Inferior parietal cortex (tissue), 1 donor: ENCODE results near the gene KTN1.

ENCODE experiments used
- DNase-seq: peaks from one replicate; pipeline ENCODE4 v3.0.0-alpha.2; 2016; ENCODE audit errors: extremely low spot score

Gene KTN1

DNA sequence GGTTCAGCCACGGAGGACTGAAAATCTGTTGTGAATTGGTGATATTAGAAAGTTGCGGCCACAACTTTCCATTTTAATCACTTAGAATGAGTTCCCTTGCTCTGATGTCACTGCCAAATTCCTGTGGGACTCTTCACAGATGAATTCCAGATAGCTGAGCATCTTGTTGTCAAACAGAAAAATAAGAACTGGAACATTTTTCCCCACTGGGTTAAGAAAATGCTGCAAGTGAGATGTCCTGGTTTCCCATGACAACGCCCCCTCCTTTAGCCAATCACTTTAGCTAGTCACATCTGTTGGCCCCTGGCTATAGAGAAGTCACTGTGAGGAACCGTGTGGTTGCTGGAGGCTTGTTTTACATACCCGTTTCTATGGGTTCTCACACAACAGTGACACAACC is 135.9 kb downstream of the KTN1 start:
- DNase-seq = no peak

DNA sequence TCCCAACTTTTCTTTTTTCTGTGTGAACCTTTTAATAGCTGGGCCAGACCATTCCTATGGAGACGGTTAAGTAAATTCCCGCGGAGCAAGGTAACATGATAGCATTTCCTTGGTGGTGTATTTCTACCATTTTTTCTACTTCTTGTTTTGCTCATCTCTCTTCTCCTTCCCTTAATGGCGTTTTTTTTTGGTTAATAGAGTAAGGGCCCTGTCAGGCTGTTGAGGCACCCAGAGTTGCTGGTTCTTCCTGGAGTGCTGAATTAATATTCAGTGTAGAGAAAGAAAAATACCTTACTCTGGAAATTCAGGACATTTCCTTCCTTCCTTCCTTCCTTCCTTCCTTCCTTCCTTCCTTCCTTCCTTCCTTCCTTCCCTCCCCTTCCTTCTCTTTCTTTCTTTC is 137.6 kb downstream of the KTN1 start:
- no peak for DNase-seq

DNA sequence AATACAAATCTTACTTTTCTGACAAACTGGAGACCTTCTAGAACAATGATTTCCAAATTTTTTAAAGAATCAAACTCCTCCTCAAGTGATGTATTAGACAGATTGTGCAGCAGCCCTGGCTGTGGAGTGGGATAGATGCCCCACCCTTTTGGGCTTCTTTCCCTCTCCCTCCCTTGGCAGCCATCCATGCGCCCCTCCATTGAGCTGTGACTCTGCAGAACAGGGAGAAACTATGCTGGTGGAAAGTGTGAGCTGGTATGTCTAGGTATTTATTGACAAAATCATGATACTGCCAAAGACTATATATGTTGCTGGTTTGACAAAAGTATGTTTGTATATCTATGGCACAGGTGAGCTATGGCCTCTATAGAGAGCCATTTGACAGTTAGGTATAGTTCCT is 138.5 kb downstream of the KTN1 start:
- no peak for DNase-seq

DNA sequence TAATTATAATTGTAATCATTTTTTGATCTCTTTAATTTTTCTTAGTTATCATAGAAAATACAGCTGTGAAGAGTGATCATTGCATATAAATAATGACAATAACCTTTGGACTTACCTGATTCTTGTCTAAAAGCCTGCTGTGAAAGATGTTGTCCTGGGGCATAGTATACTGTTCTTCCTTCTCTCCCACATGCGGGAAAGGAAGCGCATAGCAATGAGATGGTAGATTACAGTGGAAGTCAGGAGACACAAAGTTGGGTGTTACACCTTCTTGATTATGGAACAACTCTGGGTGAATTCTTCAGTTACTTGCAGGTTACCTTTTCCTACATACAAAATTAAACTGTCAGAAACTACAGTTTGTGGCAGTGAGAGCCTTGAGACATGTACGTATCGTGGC is 140.8 kb downstream of the KTN1 start:
- DNase-seq = no peak

DNA sequence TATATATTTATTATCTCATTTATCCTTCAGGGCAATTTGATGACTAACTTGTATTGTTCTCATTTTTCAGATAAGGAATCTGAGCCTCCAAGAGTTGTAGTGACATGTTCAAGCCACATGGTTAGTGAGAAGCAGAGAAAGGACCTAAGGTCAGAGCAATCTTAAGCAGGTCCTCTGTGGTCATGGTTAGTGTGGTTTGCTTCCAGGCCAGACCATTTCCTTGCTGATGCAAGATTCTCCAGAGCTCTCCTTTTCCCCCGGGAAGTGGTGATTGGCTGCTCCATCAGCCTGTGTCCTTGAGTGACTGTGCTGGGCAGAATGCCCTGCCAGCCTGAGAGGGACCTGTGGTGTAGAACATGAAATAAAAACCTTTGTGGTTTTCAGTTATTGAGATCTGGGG is 141.3 kb downstream of the KTN1 start:
- no peak for DNase-seq

DNA sequence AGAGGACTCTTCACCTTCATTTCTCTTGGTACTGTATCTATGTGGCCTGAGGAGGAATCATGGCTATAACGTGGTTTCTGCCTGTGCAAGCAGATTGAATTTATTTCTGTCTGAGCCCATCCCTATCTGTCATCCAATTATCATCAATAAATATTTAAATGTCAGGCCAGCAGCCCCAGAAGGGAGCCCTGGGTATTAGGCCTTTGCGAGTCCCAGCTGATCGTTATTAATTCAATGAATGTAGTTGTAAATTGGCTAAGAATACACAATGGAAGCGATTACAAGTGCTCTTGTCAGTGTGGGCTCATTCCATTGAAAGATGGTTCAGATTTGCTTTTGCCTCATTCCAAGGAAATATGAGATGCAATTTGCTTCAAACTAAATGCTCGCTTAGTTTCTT is 142.0 kb downstream of the KTN1 start:
- no peak for DNase-seq

DNA sequence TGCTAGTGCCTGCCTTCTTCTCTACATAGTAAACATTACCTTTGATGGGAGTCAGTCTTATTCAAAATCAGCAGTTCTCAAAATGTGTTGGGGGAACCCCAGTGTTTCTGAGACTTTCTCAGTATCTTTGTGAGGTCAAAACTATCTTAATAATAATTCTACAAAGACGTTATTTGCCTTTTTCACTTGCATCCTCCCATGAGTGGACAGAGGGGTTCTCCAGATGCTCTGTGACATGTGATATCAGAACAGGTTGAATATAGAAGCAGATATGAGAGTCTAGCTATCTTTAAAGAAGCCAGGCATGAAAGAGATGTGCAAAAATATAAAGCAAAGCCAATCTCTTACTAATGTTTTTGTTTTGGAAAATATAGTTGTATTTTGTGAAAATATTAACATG is 144.7 kb downstream of the KTN1 start:
- no peak for DNase-seq

DNA sequence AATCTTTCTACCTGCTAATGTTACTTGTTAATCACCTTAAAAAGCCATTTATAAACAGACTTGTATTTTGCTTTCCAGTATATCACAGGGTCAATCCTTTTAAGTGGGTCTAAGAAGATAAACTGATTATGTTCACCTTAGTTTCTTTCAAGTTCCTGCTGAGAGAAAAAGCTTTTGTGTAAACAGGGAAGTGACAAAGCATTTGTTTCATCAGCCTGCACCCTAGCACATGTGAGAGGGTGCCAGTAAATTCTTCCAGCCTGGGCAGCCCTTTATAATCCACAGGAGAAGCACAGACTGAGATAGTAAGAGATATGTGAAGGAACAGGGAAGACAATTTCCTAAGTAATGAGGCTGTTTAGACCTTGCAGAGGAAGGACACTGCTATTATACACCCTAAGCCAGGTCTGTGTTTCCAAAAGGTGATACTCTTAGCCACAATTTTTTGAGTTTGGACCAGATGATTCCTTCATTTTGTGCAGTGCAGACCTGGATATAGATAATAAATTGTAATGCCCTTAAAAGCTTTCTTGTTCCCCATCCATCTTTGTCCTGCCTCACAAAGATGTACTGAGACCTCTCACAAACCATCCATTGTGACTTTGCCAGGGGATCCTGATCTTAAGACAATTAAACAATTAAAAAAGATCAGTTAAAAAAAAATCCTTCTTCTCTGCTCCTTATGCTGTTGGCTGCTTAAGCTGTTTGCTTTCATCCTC is 150.7 kb downstream of the KTN1 start:
- DNase-seq = no peak

DNA sequence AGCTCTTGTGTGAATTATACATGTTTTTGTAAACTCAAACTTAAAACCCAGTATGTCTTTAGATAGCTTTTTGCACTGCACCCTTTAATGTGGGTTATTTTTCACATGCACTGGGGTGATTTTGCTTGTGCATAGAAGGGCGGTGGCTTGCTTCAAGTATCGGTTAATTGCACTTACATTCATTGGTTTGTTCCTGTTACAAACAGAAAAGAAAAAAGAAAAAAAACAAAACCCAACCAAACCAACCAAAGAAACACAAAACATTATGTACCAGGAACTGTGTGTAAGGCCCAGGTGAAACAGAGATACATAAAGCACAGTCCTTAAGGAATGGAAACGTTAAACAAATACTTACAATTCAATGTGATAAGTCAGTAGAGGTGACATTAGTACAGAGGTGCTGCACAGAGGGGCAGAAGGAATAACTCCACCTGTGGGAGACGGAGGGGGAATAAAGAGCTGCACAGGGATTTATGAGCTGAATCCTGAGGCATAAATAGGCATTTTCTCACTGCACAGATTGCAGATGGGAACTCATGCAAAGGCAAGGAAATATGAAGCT is 151.4 kb downstream of the KTN1 start:
- DNase-seq = no peak

DNA sequence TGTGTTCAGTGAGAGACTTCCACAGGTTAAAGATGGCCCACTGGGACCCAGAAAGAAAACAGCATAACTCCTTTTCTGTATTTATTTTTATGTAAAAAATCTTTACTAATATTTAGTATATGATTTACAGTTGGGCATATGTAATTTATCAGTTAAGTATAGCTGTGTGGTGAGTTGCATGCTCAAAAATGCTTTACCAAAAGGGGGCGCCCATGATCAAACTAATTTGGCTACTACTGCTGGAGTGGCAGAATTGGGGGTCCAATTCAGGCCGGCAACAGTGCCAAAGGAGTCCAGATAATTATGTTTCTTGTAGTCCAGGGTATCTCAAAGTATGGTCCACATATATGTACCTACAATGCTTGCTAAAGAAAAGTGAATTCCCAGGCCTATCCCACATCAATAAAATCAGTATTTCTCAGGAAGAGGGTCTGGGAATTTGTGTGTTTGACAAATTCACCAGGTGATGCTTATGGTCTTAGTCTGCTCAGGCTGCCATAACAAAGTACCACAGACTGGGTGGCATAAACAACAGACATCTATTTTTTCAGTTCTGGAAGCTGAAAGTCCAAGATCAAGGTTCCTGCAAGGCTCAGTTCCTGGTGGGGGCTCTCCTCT is 152.0 kb downstream of the KTN1 start:
- DNase-seq = peak; percentile 49

DNA sequence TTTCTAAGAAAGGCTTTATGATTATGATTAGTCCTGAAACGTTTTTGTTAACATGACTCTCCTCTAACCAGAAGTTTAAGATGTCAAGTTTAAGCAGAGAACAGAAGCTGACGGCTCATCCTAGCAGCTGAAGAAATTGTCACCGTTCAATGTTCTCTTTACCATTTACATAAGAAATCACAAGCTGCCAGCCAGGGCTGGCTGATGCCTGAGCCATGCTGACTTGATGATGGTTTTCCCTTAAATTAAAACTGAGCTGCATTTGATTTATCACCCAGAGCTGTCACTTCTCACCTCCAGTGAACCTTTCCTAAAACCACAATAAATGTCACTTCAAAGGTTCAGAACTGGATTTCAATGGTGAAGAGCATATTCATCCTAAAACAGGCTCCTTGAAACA is 153.6 kb downstream of the KTN1 start:
- DNase-seq = no peak
